Skeletal muscle tissue (tissue), 4 donors: Measurements from ENCODE around the gene PDE6G. TPM values are rescaled to one million over a fixed set of nuclear protein-coding genes. Genes with fewer than 3 reads are reported as not detected.

Experiments used
- H3K27ac ChIP-seq: one replicate; pipeline ENCODE4 v1.7.0; 2013; ENCODE audit warnings: mild to moderate bottlenecking, low read depth, low read length, inconsistent platforms
- H3K27me3 ChIP-seq, 3 donors: one replicate each; pipeline ENCODE4 v1.7.0; 2013; ENCODE audit warnings: low read length in 3 of 3; ENCODE audit not compliant: control insufficient read depth in 3 of 3, insufficient read depth in 3 of 3
- H3K36me3 ChIP-seq, 3 donors: one replicate each; pipeline ENCODE4 v1.7.0; 2013; ENCODE audit warnings: low read length in 3 of 3; ENCODE audit not compliant: control insufficient read depth in 3 of 3, insufficient read depth in 3 of 3
- H3K4me1 ChIP-seq, 3 donors: one replicate each; pipeline ENCODE4 v1.7.0; 2013; ENCODE audit warnings: low read length in 3 of 3, mild to moderate bottlenecking in 3 of 3; ENCODE audit not compliant: control insufficient read depth in 3 of 3, insufficient read depth in 3 of 3
- H3K4me3 ChIP-seq, 3 donors: one replicate each; pipeline ENCODE4 v1.7.0; 2013; ENCODE audit warnings: low read length in 3 of 3
- H3K9ac ChIP-seq, 3 donors: one replicate each; pipeline ENCODE4 v1.7.0; 2013; ENCODE audit warnings: low read length in 3 of 3, mild to moderate bottlenecking in 3 of 3, moderate library complexity in 2 of 3, low read depth in 1 of 3
- H3K9me3 ChIP-seq, 3 donors: one replicate each; pipeline ENCODE4 v1.7.0; 2013; ENCODE audit warnings: low read length in 3 of 3; ENCODE audit not compliant: control insufficient read depth in 3 of 3
- total RNA-seq: library from RNA; depleted of rRNA; stranded (reverse); fragments of >200 nt; gene quantifications from one replicate; pipeline ENCODE4 v1.2.3, GENCODE V29; 2014
- donor health status: Osteomylitis.

PDE6G gene
- total RNA-seq, 1 donor from 2014 or later: 1.0 TPM

DNA sequence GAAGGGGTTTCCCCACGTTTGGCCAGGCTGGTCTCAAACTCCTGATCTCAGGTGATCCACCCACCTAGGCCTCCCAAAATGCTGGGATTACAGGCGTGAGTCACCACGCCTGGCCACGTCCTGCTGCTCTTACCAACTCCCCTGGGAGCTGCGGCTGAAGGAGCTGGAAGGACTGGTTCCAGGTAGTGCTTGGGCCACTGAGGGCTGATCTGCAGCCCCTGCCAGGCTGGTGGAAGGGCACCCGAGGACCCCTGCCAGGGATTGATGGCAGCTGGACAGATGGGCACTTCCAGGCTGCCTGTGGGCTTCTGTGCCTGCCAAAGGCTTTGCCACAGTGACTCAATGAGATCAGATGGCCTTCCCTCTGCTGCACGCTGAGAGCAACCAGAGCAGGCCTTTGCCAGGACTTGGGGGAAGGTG lies 7.7 kb upstream of the PDE6G start:
- Histone ChIP-seq H3K36me3 (peaks cover 3 to 8% (median 6%) of the 10 kb centered on the region in 3 donors), H3K27me3 (no peaks in the 10 kb centered on the region), H3K27ac (no peak overlapping the region), H3K9ac (no peak overlapping the region), H3K4me1 (peaks cover 16 to 33% (median 21%) of the 10 kb centered on the region in 3 donors), H3K9me3 (no peaks in the 10 kb centered on the region), H3K4me3 (no peak overlapping the region)

GRCh38 chr17:81662002-81662401 lies 5.7 kb upstream of the PDE6G start:
- H3K4me3 ChIP-seq: no peak overlapping the region
- no peak overlapping the region for H3K9ac ChIP-seq
- no peak overlapping the region for H3K27ac ChIP-seq
- no peaks in the 10 kb centered on the region for H3K27me3 ChIP-seq
- H3K4me1 ChIP-seq: peaks cover 10 to 22% (median 10%) of the 10 kb centered on the region in 3 donors
- H3K9me3 ChIP-seq: no peaks in the 10 kb centered on the region
- peaks cover 3 to 6% (median 4%) of the 10 kb centered on the region in 3 donors for H3K36me3 ChIP-seq

DNA sequence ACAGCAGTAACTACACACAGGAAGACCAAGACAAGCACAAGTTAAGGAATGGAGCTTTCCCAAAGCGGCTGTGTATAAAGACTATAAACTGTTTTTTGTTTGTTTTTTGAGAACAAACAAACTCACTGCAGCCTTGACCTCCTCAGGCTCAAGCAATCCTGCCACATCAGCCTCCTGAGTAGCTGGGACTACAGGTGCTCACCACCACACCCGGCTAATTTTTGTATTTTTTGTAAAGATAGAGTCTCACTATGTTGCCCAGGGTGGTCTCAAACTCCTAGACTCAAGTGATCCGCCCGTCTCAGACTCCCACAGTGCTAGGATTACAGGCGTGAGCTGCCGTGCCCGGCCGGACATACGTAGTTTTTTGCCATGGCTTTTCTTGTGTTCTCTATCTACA lies 4.1 kb upstream of the PDE6G start:
- Histone ChIP-seq H3K9ac (no peak overlapping the region), H3K4me3 (no peak overlapping the region), H3K27ac (no peak overlapping the region), H3K9me3 (no peaks in the 10 kb centered on the region), H3K36me3 (peaks cover 3 to 6% (median 4%) of the 10 kb centered on the region in 3 donors), H3K4me1 (peaks cover 2 to 13% (median 6%) of the 10 kb centered on the region in 3 donors), H3K27me3 (peaks cover 0 to under 1% (median 0%) of the 10 kb centered on the region in 3 donors)

DNA sequence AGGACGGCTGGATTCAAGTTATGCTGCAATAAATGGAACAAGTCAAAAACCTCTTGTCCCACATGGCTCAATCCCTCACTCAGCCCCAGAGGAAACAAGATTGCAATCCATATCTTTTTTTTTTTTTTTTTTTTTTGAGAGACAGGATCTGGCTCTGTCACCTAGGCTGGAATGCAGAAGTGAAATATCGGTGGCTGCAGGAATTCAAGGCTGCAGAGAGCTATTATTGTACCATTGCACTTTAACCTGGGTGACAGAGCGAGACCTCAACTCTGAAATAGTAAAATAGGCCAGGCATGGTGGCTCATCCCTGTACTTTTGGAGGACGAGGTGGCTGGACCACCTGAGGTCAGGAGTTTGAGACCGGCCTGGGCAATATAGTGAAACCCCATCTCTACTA lies 2.7 kb upstream of the PDE6G start:
- H3K4me1 ChIP-seq: peaks cover 0 to 5% (median 4%) of the 10 kb centered on the region in 3 donors
- no peaks in the 10 kb centered on the region for H3K9me3 ChIP-seq
- no peak overlapping the region for H3K27ac ChIP-seq

DNA sequence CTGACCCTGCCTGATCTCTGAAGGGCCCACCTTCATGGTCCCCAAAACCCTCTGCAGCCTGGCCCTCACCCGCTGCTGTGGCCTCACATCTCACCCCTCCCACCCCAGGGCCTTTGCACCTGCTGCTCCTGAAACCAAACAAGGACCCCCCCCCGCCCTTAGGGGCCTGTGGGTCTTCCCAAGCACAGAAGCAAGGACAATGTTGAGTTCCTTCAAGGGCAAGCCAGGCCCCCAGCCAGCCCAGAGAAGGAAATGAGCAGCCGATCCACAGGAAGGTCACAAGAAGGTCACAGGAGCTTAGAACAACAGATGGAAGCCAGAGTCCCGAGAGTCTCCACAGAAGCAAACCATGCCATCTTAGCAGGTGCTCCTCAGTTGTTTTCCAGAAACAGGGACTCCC lies 493 bp upstream of the PDE6G start:
- Histone ChIP-seq H3K4me3 (no peak overlapping the region), H3K9ac (no peak overlapping the region), H3K4me1 (peaks cover 0 to 5% (median 3%) of the 10 kb centered on the region in 3 donors), H3K27ac (no peak overlapping the region), H3K36me3 (no peaks in the 10 kb centered on the region), H3K9me3 (no peaks in the 10 kb centered on the region), H3K27me3 (peaks cover 2 to 9% (median 4%) of the 10 kb centered on the region in 3 donors)

More for the DNA sequence above, 2.7 kb upstream of the PDE6G start:
- no peak overlapping the region for H3K4me3 ChIP-seq
- H3K27me3 ChIP-seq: peaks cover 0 to 2% (median under 1%) of the 10 kb centered on the region in 3 donors
- no peaks in the 10 kb centered on the region for H3K36me3 ChIP-seq
- no peak overlapping the region for H3K9ac ChIP-seq

DNA sequence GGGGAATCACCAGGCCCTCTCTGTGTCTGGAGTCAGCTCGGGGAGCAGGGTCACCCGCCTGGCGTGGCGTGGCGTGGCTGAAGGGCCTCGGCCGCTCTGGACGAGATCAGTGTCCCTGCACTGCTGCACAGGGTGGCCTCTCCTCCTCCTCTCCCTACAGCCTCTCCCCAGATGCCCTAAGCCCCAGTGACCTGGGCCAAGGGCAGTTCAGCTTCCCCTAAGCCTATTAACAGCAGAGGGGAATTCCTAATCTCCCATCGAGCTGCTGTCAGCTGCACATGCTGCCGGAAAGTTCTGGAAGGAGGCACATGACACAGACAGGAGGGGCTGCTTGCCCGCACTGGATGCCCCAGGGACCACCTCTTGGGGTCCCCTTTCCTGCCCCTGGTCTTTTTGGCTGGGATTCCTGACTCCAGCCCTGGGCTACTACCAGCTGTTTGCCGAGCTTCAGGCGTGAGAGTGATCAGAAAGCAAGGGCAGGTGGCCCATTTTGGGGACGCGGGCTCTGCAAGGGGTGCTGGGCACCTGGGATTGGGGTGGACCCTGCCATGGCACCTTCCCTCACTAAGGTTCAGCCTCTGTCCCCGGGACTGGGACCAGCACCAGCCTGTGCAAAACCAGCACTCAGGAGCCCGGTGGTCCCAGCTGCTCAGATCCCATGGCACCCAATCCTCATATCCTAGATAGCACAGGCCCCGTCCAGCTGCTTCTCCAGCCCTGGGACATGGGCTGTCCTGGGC lies 794 bp downstream of the PDE6G start:
- Histone ChIP-seq H3K36me3 (no peaks in the 10 kb centered on the region), H3K27me3 (peaks cover 8 to 17% (median 11%) of the 10 kb centered on the region in 3 donors), H3K27ac (no peak overlapping the region), H3K4me3 (no peak overlapping the region), H3K9ac (no peak overlapping the region), H3K9me3 (no peaks in the 10 kb centered on the region), H3K4me1 (peaks cover 0 to 5% (median 3%) of the 10 kb centered on the region in 3 donors)

DNA sequence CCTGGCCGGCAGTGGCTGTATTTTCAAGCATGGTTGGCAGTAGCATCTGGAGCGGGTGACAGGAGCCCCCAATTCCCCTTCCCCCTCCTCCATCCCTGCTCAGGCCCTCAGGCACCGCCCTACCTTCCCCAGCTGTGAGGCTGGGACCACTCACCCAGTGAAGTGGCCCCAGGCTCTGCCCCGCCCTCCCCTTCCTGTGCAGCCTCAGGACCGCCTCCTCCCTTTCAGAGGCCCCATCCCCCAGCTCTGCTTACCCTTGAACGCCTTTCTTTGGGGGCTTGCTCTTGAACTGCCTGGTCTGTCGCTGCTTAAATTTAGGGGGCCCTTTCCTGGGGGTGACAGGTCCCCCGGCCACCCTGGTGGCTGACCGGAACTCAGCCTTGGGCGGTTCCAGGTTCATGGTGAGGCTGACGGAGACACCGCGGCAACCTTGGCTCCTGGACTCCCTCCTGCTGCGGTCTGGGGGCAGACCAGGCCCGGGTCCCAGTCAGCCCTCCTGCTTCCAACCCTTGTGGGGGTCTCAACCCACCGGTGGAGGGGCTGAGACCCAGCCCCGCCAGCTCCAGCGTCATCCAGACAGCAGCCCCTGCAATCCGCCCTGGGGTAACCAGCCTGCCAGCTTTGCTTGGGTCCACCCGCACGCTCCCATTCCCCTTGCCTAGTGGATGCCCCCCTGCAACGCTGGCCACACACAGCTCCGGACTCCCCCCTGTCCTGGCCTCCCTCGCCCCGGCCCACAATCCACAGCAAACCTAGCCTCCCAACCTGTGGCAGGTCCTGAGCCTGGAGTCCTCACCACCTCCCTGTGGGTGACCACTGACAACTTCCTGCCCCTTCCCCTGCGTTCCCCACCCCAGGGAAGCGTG lies 3.2 kb downstream of the PDE6G start:
- Histone ChIP-seq H3K27ac (no peak overlapping the region), H3K9ac (no peak overlapping the region), H3K27me3 (peaks cover 20 to 33% (median 26%) of the 10 kb centered on the region in 3 donors), H3K36me3 (no peaks in the 10 kb centered on the region), H3K9me3 (peaks cover 0 to 4% (median 0%) of the 10 kb centered on the region in 3 donors), H3K4me1 (peaks cover 0 to 5% (median 3%) of the 10 kb centered on the region in 3 donors), H3K4me3 (no peak overlapping the region)

DNA sequence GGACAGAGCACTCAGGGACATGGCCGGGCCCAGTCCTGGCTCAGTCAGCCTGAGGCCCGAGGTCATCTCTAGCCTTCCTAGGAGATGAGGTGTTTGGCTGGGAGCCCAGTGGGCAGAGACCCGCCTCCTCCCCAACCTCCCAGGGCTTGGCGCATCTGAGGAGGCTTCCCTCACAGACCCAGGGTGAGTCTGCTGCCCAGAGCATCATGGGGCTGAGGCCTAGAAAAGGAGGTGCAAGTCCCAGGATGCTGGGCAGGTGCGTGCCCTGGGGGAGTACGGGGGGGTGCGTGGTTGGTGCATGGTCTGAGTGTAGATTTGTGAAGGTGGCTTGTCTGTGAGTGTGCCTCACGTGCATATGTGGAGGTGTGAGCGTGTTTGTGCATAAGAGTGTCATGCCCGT lies 4.7 kb downstream of the PDE6G start:
- H3K4me1 ChIP-seq: peaks cover 0 to 5% (median 3%) of the 10 kb centered on the region in 3 donors
- H3K4me3 ChIP-seq: no peak overlapping the region
- peaks cover 32 to 46% (median 39%) of the 10 kb centered on the region in 3 donors for H3K27me3 ChIP-seq
- no peaks in the 10 kb centered on the region for H3K36me3 ChIP-seq
- H3K9me3 ChIP-seq: peaks cover 0 to 4% (median 0%) of the 10 kb centered on the region in 3 donors
- H3K9ac ChIP-seq: no peak overlapping the region
- no peak overlapping the region for H3K27ac ChIP-seq

DNA sequence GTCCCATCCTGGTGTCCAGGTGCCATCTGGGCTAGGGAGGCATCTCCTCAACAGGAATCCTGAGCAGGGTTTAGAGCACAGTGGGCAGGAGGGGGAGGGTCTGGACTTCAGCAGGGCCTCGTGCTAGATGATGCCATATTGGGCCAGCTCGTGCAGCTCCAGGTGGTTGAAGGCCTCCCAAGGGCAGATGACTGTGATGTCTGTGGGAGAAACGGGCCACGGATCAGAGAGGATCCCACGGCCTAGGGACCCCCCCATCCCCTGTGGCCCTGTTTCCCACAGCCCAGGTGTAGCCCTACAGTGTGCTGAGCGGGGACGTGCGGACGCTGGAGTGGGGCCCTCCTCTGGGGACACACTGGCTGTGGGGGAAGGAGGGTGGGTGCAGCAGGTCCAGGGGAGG lies 5.4 kb downstream of the PDE6G start:
- Histone ChIP-seq H3K27ac (no peak overlapping the region), H3K9ac (no peak overlapping the region), H3K9me3 (peaks cover 0 to 4% (median 0%) of the 10 kb centered on the region in 3 donors), H3K4me1 (peaks cover 0 to 4% (median under 1%) of the 10 kb centered on the region in 3 donors), H3K4me3 (no peak overlapping the region), H3K36me3 (no peaks in the 10 kb centered on the region), H3K27me3 (peaks cover 34 to 46% (median 39%) of the 10 kb centered on the region in 3 donors)
